GM12878 (cell line): Measurements from ENCODE around the gene ETV1. TPM values are rescaled to one million over a fixed set of nuclear protein-coding genes. Genes with fewer than 3 reads are reported as not detected.

ENCODE experiments used
- ATAC-seq: fragments of 200-7000 bp; cut with Tn5 transposase; 3 replicates; pipeline ENCODE4 v1.9.1; 2020; ENCODE audit warnings: mild to moderate bottlenecking, moderate library complexity
- BruUV-seq: library from RNA; stranded (reverse); fragments of 400-500 nt; replicated peaks from 2 replicates; lab custom pipeline; 2021; lab: Mats Ljungman, UMichigan
- CTCF ChIA-PET: fragments of 300-600 bp; sonication (Branson Sonifier 250); formaldehyde crosslinking; extraction: SDS; loops from one replicate; lab custom pipeline; 2021; ENCODE audit warnings: inconsistent platforms; lab: Yijun Ruan, JAX
- POLR2A ChIA-PET: fragments of 350-600 bp; formaldehyde crosslinking; extraction: SDS; loops from one replicate; lab custom pipeline; 2021; ENCODE audit warnings: inconsistent platforms; lab: Charles Lee
- RAD21 ChIA-PET: fragments of 300-600 bp; sonication (Branson Sonifier 250); formaldehyde crosslinking; loops from one replicate; lab custom pipeline; 2023; ENCODE audit warnings: antibody characterized with exemption; ENCODE audit not compliant: unreplicated experiment; lab: Charles Lee
- SMC1A ChIA-PET: fragments of 300-600 bp; sonication (Branson Sonifier 250); formaldehyde crosslinking; loops from one replicate; lab custom pipeline; 2023; ENCODE audit not compliant: unreplicated experiment, uncharacterized antibody; lab: Charles Lee
- DNase-seq: peaks from one replicate; pipeline ENCODE4 v3.0.0-alpha.2; 2011; ENCODE audit warnings: low read depth, low spot score
- FAIRE-seq: peaks from 3 replicates; lab custom pipeline; 2011; peaks lifted over from hg19 to GRCh38; lab: Jason Lieb, UNC
- H2AFZ ChIP-seq: 2 replicates; pipeline ENCODE4 v1.6.0; 2011; ENCODE audit warnings: low read depth, low read length, control low read depth; ENCODE audit not compliant: control insufficient read depth
- H3K27ac ChIP-seq: 2 replicates; pipeline ENCODE4 v1.5.1; 2011; ENCODE audit warnings: control low read depth; ENCODE audit not compliant: control insufficient read depth, insufficient read depth
- H3K27me3 ChIP-seq, 2 experiments: replicated peaks in 1 of 2; 2 replicates each; pipeline versions ENCODE4 v1.6.0 to v1.6.1; 2011; ENCODE audit warnings: low read length in 1 of 2; ENCODE audit not compliant: control insufficient read depth in 2 of 2, insufficient read depth in 2 of 2
- H3K36me3 ChIP-seq, 2 experiments: 2 replicates each; pipeline ENCODE4 v1.5.1; 2011; ENCODE audit warnings: low read length in 1 of 2; ENCODE audit not compliant: control insufficient read depth in 2 of 2, insufficient read depth in 2 of 2
- H3K4me1 ChIP-seq: 2 replicates; pipeline ENCODE4 v1.6.1; 2011; ENCODE audit warnings: mild to moderate bottlenecking, low read length, moderate library complexity, mixed read lengths; ENCODE audit not compliant: control insufficient read depth, insufficient read depth
- H3K4me2 ChIP-seq: 2 replicates; pipeline ENCODE4 v1.6.0; 2011; ENCODE audit warnings: control low read depth; ENCODE audit not compliant: control insufficient read depth, insufficient read depth
- H3K4me3 ChIP-seq: fragments of 200-600 bp; sonication (generic); 2 replicates; pipeline ENCODE4 v1.5.1; 2016
- H3K79me2 ChIP-seq: 2 replicates; pipeline ENCODE4 v1.6.0; 2011; ENCODE audit warnings: low read length; ENCODE audit not compliant: control insufficient read depth, insufficient read depth
- H3K9ac ChIP-seq: 2 replicates; pipeline ENCODE4 v1.8.0; 2011; ENCODE audit warnings: low read length, control low read depth, mixed read lengths; ENCODE audit not compliant: control insufficient read depth, insufficient read depth
- H3K9me3 ChIP-seq: replicated peaks from 3 replicates; pipeline ENCODE4 v1.5.1; 2011; ENCODE audit warnings: mild to moderate bottlenecking, low read length; ENCODE audit not compliant: control insufficient read depth, insufficient read depth
- H4K20me1 ChIP-seq: 2 replicates; pipeline ENCODE4 v1.6.0; 2011; ENCODE audit not compliant: control insufficient read depth, insufficient read depth
- ATF2 ChIP-seq: IDR thresholded peaks from 2 replicates; pipeline ENCODE4 v1.6.1; 2012; ENCODE audit warnings: low read length, inconsistent platforms
- BRCA1 ChIP-seq: IDR thresholded peaks from 2 replicates; pipeline ENCODE4 v1.6.1; 2011; ENCODE audit warnings: low read depth, low read length, improper control_type of control experiment
- EGR1 ChIP-seq, 2 experiments: IDR thresholded peaks; 1 replicate in 1 of 2; 2 replicates in 1 of 2; pipeline ENCODE4 v1.6.1; 2011 to 2012; ENCODE audit warnings: low read depth in 2 of 2, low read length in 2 of 2, borderline replicate concordance in 1 of 2, mild to moderate bottlenecking in 1 of 2, moderate library complexity in 1 of 2
- POU2F2 ChIP-seq: IDR thresholded peaks from 3 replicates; pipeline ENCODE4 v1.6.1; 2011; ENCODE audit warnings: low read depth, mild to moderate bottlenecking, low read length, borderline replicate concordance
- RCOR1 ChIP-seq: conservative IDR thresholded peaks from 2 replicates; pipeline ENCODE4 v1.6.1; 2012; ENCODE audit warnings: low read depth, low read length, improper control_type of control experiment
- SP1 ChIP-seq: IDR thresholded peaks from one replicate; pipeline ENCODE4 v1.6.1; 2011; ENCODE audit warnings: low read depth, low read length
- TCF12 ChIP-seq: IDR thresholded peaks from 2 replicates; pipeline ENCODE4 v1.6.1; 2011; ENCODE audit warnings: low read depth, mild to moderate bottlenecking, low read length
- WGBS: methylation state at CpG from one replicate; pipeline ENCODE4 v1.1.6; 2016; ENCODE audit warnings: low lambda C conversion rate; ENCODE audit not compliant: insufficient replicate concordance, insufficient coverage; ENCODE audit errors: missing lambda C conversion rate; 5-methylcytosine and 5-hydroxymethylcytosine counted together
- in situ Hi-C: fragments of 300-500 bp; cut with MboI; formaldehyde crosslinking; loops from 9 replicates; pipeline ENCODE4 v1.14.3; 2018; ENCODE audit warnings: mixed read lengths
- intact Hi-C: fragments of 100-400 bp; cut with micrococcal nuclease; formaldehyde crosslinking; loops from one replicate; pipeline ENCODE4 v1.14.2; 2022; ENCODE audit not compliant: unreplicated experiment
- polyA plus RNA-seq, 11 experiments: library from polyadenylated mRNA; depleted of rRNA in 4 of 11; unstranded in 6 of 11; stranded (reverse) in 5 of 11; fragments of >200 nt; fragmentation: Nextera tagmentation in 4 of 11; fragmentation: Illumina TruSeq in 1 of 11; extraction: Ambion mirVana in 4 of 11; extraction: Trizol in 1 of 11; gene quantifications; 1 replicate in 1 of 11; 2 replicates in 10 of 11; pipeline versions ENCODE4 v1.2.1 to v1.2.3, GENCODE V29; 2011 to 2016; ENCODE audit warnings: inconsistent platforms in 2 of 11, missing spikeins in 2 of 11, low read depth in 1 of 11
- total RNA-seq, 4 experiments: library from RNA; depleted of rRNA in 3 of 4; stranded (reverse); fragments of >200 nt in 3 of 4; fragmentation: Illumina TruSeq in 1 of 4; extraction: Trizol in 1 of 4; gene quantifications; 2 replicates each; pipeline versions ENCODE4 v1.2.1 to v1.2.3, GENCODE V29; 2013 to 2021

Gene ETV1
- total and polyA plus RNA-seq, 10 of the 15 experiments (the other 5 are each of a cell fraction or from before 2014, with no cell fraction given), result 0.03 to 9.3 (median 0.16) TPM; not detected in 4

DNA sequence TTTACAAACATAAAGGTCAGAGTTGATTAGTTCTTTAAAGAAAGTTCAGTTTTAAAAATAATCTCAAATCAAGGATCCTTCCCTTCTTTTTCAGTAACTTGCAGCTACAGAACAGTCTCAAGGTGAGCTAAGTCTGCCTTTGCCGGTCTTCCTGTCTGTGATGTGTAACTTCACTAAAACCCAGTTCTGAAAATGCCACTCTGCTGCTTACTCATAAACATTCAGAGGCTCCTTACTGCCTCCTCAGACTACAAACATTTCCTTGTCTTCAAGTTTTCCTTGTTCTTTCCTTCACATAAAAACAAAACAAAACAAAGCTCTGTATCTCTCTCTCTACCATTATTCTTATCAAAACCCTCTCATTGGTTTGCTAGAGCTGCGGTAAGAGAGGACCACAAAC, 128.7 kb downstream of the ETV1 start:
- TF ChIP-seq POU2F2 (no peak), ATF2 (no peak)
- in situ Hi-C loops, result no loop called here
- Histone ChIP-seq H3K27ac (no peak overlapping the region), H3K4me3 (no peak overlapping the region), H3K79me2 (no peaks in the 10 kb centered on the region), H3K9me3 (no peaks in the 10 kb centered on the region), H4K20me1 (no peaks in the 10 kb centered on the region), H3K27me3 (no peaks in the 10 kb centered on the region; a peak in 1 of 4 replicates), H3K4me1 (no peaks in the 10 kb centered on the region), H2AFZ (no peak overlapping the region), H3K9ac (no peak overlapping the region), H3K36me3 (no peaks in the 10 kb centered on the region), H3K4me2 (no peak overlapping the region)
- POLR2A ChIA-PET, result no interaction called here
- ATAC-seq (no peak), DNase-seq (no peak), FAIRE-seq (no peak)
- intact Hi-C loops, result no loop called here
- no TSS peak for BruUV-seq
- CTCF ChIA-PET, result no interaction called here
- RAD21 ChIA-PET, result no interaction called here
- WGBS, result 68% methylated on average over 2 of the region's 2 CpGs
- SMC1A ChIA-PET, result no interaction called here

GRCh38 chr7:13856012-13856411, 133.5 kb downstream of the ETV1 start:
- RAD21 ChIA-PET, result no interaction called here
- ATAC-seq (no peak), DNase-seq (no peak), FAIRE-seq (no peak)
- TF ChIP-seq BRCA1, result no peak
- TF ChIP-seq SP1, result no peak
- no peak for TF ChIP-seq RCOR1
- TF ChIP-seq TCF12, result no peak
- no peak for TF ChIP-seq EGR1 (IDR thresholded peaks at IDR 0.05; ENCODE audit: borderline replicate concordance in 1 of 2, low read depth in 2 of 2, low read length in 2 of 2)
- no peaks in the 10 kb centered on the region for H3K9me3 ChIP-seq
- intact Hi-C loops, result no loop called here
- no peaks in the 10 kb centered on the region for H3K79me2 ChIP-seq
- H3K4me2 ChIP-seq, result no peak overlapping the region
- H3K9ac ChIP-seq, result no peak overlapping the region
- no peaks in the 10 kb centered on the region for H4K20me1 ChIP-seq
- no peak overlapping the region for H3K27ac ChIP-seq
- no peaks in the 10 kb centered on the region for H3K4me1 ChIP-seq
- H3K36me3 ChIP-seq, result no peaks in the 10 kb centered on the region
- no TSS peak for BruUV-seq
- no peak overlapping the region for H2AFZ ChIP-seq
- H3K4me3 ChIP-seq, result no peak overlapping the region
- no peaks in the 10 kb centered on the region; a peak in 1 of 4 replicates for H3K27me3 ChIP-seq
- in situ Hi-C loops, result no loop called here
- CTCF ChIA-PET, result no interaction called here
- POLR2A ChIA-PET, result no interaction called here
- SMC1A ChIA-PET, result no interaction called here
- 61% methylated on average over 1 of the region's 1 CpG for WGBS
